GM18505 (cell line): Measurements from ENCODE around the gene CLIC4.
"Not testable (repeated sequence)": the region's sequence is repeated elsewhere in the genome, so short reads cannot be mapped to it uniquely, and the experiment has no call there.

Experiments used
- ATAC-seq: cut with Tn5 transposase; IDR thresholded peaks from one replicate; pipeline ENCODE4 v1.9.1; 2021; ENCODE audit not compliant: unreplicated experiment
- POLR2A ChIP-seq: IDR thresholded peaks from 4 replicates; pipeline ENCODE4 v1.6.1; 2011; ENCODE audit warnings: borderline replicate concordance; ENCODE audit not compliant: insufficient read depth, insufficient read length; ENCODE audit errors: extremely low read depth

CLIC4 gene

GRCh38 chr1:24779689-24780464, 34.6 kb downstream of the CLIC4 start:
- no peak for ATAC-seq
- TF ChIP-seq POLR2A: no peak

DNA sequence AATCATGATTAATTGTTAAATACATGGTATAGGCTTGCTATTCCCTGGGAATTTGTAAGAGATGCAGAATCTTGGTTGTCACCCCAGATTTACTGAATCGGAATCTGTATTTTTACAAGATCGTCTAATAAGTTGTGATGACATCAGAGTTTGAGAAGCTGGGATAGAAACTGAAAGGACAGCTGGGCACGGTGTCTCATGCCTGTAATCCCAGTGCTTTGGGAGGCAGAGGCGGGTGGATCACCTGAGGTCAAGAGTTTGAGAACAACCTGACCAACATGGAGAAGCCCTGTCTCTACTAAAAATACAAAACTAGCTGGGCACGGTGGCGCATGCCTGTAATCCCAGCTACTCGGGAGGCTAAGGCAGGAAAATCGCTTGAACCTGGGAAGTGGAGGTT, 35.4 kb downstream of the CLIC4 start:
- not testable (repeated sequence) for ATAC-seq

DNA sequence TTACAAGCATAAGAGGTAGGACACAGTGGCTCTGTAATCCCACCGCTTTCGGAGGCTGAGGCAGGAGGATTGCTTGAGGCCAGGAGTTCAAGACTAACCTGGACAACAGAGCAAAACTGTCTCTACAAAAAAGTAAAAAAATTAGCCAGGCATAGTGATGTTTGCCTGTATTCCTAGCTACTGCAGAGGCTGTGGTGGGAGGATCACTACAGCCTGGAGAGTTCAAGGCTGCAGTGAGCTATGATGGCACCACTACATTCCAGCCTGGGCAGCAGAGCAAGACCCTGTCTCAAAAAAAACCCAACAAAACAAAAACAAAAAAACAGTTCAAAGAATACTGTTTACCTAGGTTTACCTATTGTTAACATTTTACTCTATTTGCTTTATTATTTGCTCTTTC, 37.4 kb downstream of the CLIC4 start:
- no peak for ATAC-seq
- no peak for TF ChIP-seq POLR2A

DNA sequence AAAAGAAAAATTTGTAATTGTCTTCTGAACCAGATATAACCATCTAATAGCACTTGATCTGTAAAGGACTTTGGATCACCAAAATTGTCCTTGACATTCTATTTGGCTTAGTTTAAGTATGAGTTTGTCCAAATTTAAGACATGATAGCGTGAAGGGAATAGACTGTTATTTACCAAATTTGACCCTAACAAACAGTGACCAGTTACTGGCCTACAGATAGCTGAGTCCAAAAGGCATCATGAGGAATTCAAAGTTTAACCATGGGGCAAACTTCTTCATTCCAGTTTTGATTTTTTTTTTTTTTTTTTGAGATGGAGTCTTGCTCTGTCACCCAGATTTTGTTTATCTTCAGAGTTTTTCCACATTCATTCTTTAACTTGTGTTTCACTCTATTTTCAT, 38.5 kb downstream of the CLIC4 start:
- ATAC-seq: no peak
- TF ChIP-seq POLR2A: no peak

- ATAC-seq: no peak
- TF ChIP-seq POLR2A: no peak
These were observed 40.9 kb downstream of the CLIC4 start for GRCh38 chr1:24786191-24786590.

- no peak for TF ChIP-seq POLR2A
- ATAC-seq: no peak
These were observed 45.2 kb downstream of the CLIC4 start for GRCh38 chr1:24790490-24790889.

- TF ChIP-seq POLR2A: no peak
- ATAC-seq: no peak
These were observed 48.3 kb downstream of the CLIC4 start for GRCh38 chr1:24793447-24794129.

DNA sequence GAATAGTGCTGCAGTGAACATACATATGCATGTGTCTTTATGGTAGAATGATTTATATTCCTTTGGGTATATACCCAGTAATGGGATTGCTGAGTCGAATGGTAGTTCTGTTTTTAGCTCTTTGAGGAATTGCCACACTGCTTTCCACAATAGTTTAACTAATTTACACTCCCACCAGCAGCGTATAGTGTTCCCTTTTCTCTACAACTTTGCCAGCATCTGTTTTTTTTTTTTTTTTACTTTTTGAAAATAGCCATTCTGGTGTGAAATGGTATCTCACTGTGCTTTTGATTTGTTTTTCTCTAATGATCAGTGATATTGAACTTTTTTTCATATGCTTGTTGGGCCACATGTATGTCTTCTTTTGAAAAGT, 48.9 kb downstream of the CLIC4 start:
- ATAC-seq: not testable (repeated sequence)

GRCh38 chr1:24795236-24795635, 50.0 kb downstream of the CLIC4 start:
- TF ChIP-seq POLR2A: no peak
- no peak for ATAC-seq

GRCh38 chr1:24796524-24796923, 51.3 kb downstream of the CLIC4 start:
- TF ChIP-seq POLR2A: no peak
- ATAC-seq: no peak

- not testable (repeated sequence) for ATAC-seq
These were observed 54.0 kb downstream of the CLIC4 start for GRCh38 chr1:24799242-24799641.

DNA sequence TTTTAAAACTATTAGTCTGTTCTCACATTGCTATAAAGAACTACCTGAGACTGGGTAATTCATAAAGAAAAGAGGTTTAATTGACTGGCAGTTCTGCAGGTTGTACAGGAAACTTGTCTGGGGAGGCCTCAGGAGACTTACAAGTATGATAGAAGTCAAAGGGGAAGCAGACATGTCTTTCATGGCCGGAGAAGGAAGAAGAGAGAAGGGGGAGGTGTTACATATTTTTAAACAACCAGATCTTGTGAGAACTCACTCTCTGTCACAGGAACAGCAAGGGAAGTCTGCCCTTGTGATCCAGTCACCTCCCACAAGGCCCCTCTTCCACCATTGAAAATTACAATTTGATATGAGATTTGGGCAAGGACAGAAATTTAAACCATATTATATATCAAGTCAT, 55.9 kb downstream of the CLIC4 start:
- ATAC-seq: no peak

DNA sequence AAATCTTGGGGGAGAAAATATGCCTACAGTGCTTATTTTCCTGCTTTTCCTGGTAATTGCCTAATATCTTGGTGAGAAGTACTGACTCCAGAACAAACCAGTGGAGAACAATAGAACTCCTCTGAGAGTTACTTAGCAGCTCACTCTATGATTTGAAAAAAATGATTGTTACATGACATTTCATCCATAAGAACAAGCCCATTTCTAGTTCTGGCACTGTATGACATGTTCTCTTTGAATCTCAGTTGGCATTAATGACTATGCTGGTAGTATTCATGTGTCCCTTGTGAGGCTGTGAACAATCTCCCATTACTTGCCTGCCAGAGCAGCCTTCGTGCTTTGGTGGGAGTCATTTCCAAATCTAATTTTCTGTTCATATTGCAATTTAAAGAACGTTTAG, 58.0 kb downstream of the CLIC4 start:
- ATAC-seq: no peak
- no peak for TF ChIP-seq POLR2A

More for the DNA sequence above, 55.9 kb downstream of the CLIC4 start:
- no peak for TF ChIP-seq POLR2A

- no peak for ATAC-seq
- no peak for TF ChIP-seq POLR2A
These were observed 58.8 kb downstream of the CLIC4 start for GRCh38 chr1:24803987-24804530.
